ENCODE results near the gene FNTB. TPM values are rescaled to one million over a fixed set of nuclear protein-coding genes. Genes with fewer than 3 reads are reported as not detected.
A peak's percentile ranks its signal among the peaks of the same experiment; 100 is the strongest.

Gene FNTB
- total RNA-seq, 1 donor from 2014 or later = 19.9 TPM

GRCh38 chr14:65015391-65015790 is 28.7 kb downstream of the FNTB start:
- Mint-ChIP-seq H3K27ac (ENCODE audit: unreplicated experiment) (no peak overlapping the region), H3K27me3 (ENCODE audit: low read depth, unreplicated experiment) (no peaks in the 10 kb centered on the region), H3K36me3 (ENCODE audit: low read depth, unreplicated experiment) (peaks cover 8% of the 10 kb centered on the region), H3K4me3 (ENCODE audit: unreplicated experiment) (no peak overlapping the region), H3K4me1 (ENCODE audit: low read depth, unreplicated experiment) (peaks cover 7% of the 10 kb centered on the region), H3K9me3 (ENCODE audit: unreplicated experiment) (no peaks in the 10 kb centered on the region)
- Histone ChIP-seq H2AFZ (ENCODE audit: low read depth, low read length) (no peak overlapping the region), H3K79me2 (ENCODE audit: insufficient read depth, low read length) (no peaks in the 10 kb centered on the region), H4K20me1 (ENCODE audit: insufficient read depth, low read length) (no peaks in the 10 kb centered on the region), H3K36me3 (ENCODE audit: insufficient read depth, low read length) (peaks cover 3% of the 10 kb centered on the region), H3K4me2 (ENCODE audit: low read length) (no peak overlapping the region), H3K9ac (ENCODE audit: low read length) (no peak overlapping the region), H3K4me3 (ENCODE audit: insufficient read depth, low read depth, low read length) (no peak overlapping the region), H3K27me3 (ENCODE audit: insufficient read depth, low read length) (no peaks in the 10 kb centered on the region), H3K4me1 (ENCODE audit: insufficient read depth, low read length) (no peaks in the 10 kb centered on the region), H3K9me3 (ENCODE audit: insufficient read depth, low read depth, low read length) (no peaks in the 10 kb centered on the region), H3K27ac (ENCODE audit: low read depth, low read length) (no peak overlapping the region)
- TF ChIP-seq CTCF (IDR thresholded peaks at IDR 0.05; ENCODE audit: insufficient read depth, low read depth, low read length) (no peak), EZH2 (IDR thresholded peaks at IDR 0.05; ENCODE audit: insufficient read depth, low read length) (no peak)
- no peak for FAIRE-seq
- DNase-seq (ENCODE audit: low read depth) = no peak

- H3K9me3 Mint-ChIP-seq (ENCODE audit: unreplicated experiment) = no peaks in the 10 kb centered on the region
- H3K4me1 ChIP-seq (ENCODE audit: insufficient read depth, low read length) = no peaks in the 10 kb centered on the region
- H3K79me2 ChIP-seq (ENCODE audit: insufficient read depth, low read length) = no peaks in the 10 kb centered on the region
- no peak for DNase-seq (ENCODE audit: low read depth)
- TF ChIP-seq EZH2 (IDR thresholded peaks at IDR 0.05; ENCODE audit: insufficient read depth, low read length) = no peak
- FAIRE-seq = no peak
- no peaks in the 10 kb centered on the region for H3K27me3 ChIP-seq (ENCODE audit: insufficient read depth, low read length)
- no peak overlapping the region for H3K9ac ChIP-seq (ENCODE audit: low read length)
- peaks cover 6% of the 10 kb centered on the region for H3K4me1 Mint-ChIP-seq (ENCODE audit: low read depth, unreplicated experiment)
- H4K20me1 ChIP-seq (ENCODE audit: insufficient read depth, low read length) = no peaks in the 10 kb centered on the region
- peaks cover 6% of the 10 kb centered on the region for H3K36me3 Mint-ChIP-seq (ENCODE audit: low read depth, unreplicated experiment)
- H3K27ac ChIP-seq (ENCODE audit: low read depth, low read length) = no peak overlapping the region
- H3K4me3 Mint-ChIP-seq (ENCODE audit: unreplicated experiment) = no peak overlapping the region
- H3K27ac Mint-ChIP-seq (ENCODE audit: unreplicated experiment) = no peak overlapping the region
- H3K27me3 Mint-ChIP-seq (ENCODE audit: low read depth, unreplicated experiment) = no peaks in the 10 kb centered on the region
- H3K4me3 ChIP-seq (ENCODE audit: insufficient read depth, low read depth, low read length) = no peak overlapping the region
- H3K9me3 ChIP-seq (ENCODE audit: insufficient read depth, low read depth, low read length) = no peaks in the 10 kb centered on the region
- peaks cover 3% of the 10 kb centered on the region for H3K36me3 ChIP-seq (ENCODE audit: insufficient read depth, low read length)
- H3K4me2 ChIP-seq (ENCODE audit: low read length) = no peak overlapping the region
- no peak overlapping the region for H2AFZ ChIP-seq (ENCODE audit: low read depth, low read length)
Measured at GRCh38 chr14:65016471-65016870, 29.8 kb downstream of the FNTB start.

- Histone ChIP-seq H4K20me1 (ENCODE audit: insufficient read depth, low read length) (no peaks in the 10 kb centered on the region), H3K79me2 (ENCODE audit: insufficient read depth, low read length) (no peaks in the 10 kb centered on the region), H3K4me2 (ENCODE audit: low read length) (no peak overlapping the region), H3K27me3 (ENCODE audit: insufficient read depth, low read length) (no peaks in the 10 kb centered on the region), H3K27ac (ENCODE audit: low read depth, low read length) (no peak overlapping the region), H3K9me3 (ENCODE audit: insufficient read depth, low read depth, low read length) (no peaks in the 10 kb centered on the region), H3K4me3 (ENCODE audit: insufficient read depth, low read depth, low read length) (no peak overlapping the region), H3K36me3 (ENCODE audit: insufficient read depth, low read length) (no peaks in the 10 kb centered on the region), H3K4me1 (ENCODE audit: insufficient read depth, low read length) (no peaks in the 10 kb centered on the region), H2AFZ (ENCODE audit: low read depth, low read length) (no peak overlapping the region), H3K9ac (ENCODE audit: low read length) (no peak overlapping the region)
- Mint-ChIP-seq H3K27ac (ENCODE audit: unreplicated experiment) (no peak overlapping the region), H3K36me3 (ENCODE audit: low read depth, unreplicated experiment) (peaks cover 3% of the 10 kb centered on the region), H3K9me3 (ENCODE audit: unreplicated experiment) (no peaks in the 10 kb centered on the region), H3K27me3 (ENCODE audit: low read depth, unreplicated experiment) (no peaks in the 10 kb centered on the region), H3K4me3 (ENCODE audit: unreplicated experiment) (no peak overlapping the region), H3K4me1 (ENCODE audit: low read depth, unreplicated experiment) (no peaks in the 10 kb centered on the region)
- DNase-seq (ENCODE audit: low read depth) (peak; percentile 78), FAIRE-seq (peak; percentile 85)
- TF ChIP-seq EZH2 (IDR thresholded peaks at IDR 0.05; ENCODE audit: insufficient read depth, low read length) = no peak
- peak; percentile 72 for TF ChIP-seq CTCF (IDR thresholded peaks at IDR 0.05; ENCODE audit: insufficient read depth, low read depth, low read length)
Measured at GRCh38 chr14:65019944-65020566, 33.4 kb downstream of the FNTB start.

All from astrocyte (in vitro differentiated cells and primary cell).